Small intestine (tissue), 7 donors: ENCODE measurements around the gene MGP. TPM values are rescaled to one million over a fixed set of nuclear protein-coding genes. Genes with fewer than 3 reads are reported as not detected.
A peak's percentile ranks its signal among the peaks of the same experiment; 100 is the strongest.

Experiments
- DNase-seq, 2 donors: peaks; one replicate each; pipeline versions ENCODE4 v3.0.0 to v3.0.0-alpha.2; 2013
- FAIRE-seq: peaks from 2 replicates; lab custom pipeline; 2012; peaks lifted over from hg19 to GRCh38; lab: Jason Lieb, UNC
- H3K27ac ChIP-seq, 3 donors: one replicate each; pipeline ENCODE4 v1.5.1; 2013; ENCODE audit warnings: low read length in 2 of 3, mild to moderate bottlenecking in 2 of 3, control low read depth in 1 of 3, inconsistent platforms in 1 of 3, low read depth in 1 of 3, moderate library complexity in 1 of 3
- H3K27me3 ChIP-seq, 3 donors: one replicate each; pipeline ENCODE4 v1.6.1; 2013; ENCODE audit warnings: low read length in 3 of 3, inconsistent platforms in 1 of 3; ENCODE audit not compliant: control insufficient read depth in 3 of 3, insufficient read depth in 3 of 3
- H3K36me3 ChIP-seq, 3 donors: one replicate each; pipeline ENCODE4 v1.6.1; 2013; ENCODE audit warnings: low read length in 3 of 3, inconsistent platforms in 1 of 3, low read depth in 1 of 3, mild to moderate bottlenecking in 1 of 3, moderate library complexity in 1 of 3; ENCODE audit not compliant: control insufficient read depth in 3 of 3, insufficient read depth in 2 of 3
- H3K4me1 ChIP-seq, 3 donors: one replicate each; pipeline ENCODE4 v1.6.1; 2013; ENCODE audit warnings: low read length in 2 of 3, inconsistent platforms in 1 of 3, low read depth in 1 of 3, mild to moderate bottlenecking in 1 of 3, moderate library complexity in 1 of 3; ENCODE audit not compliant: control insufficient read depth in 3 of 3, insufficient read depth in 2 of 3
- H3K4me3 ChIP-seq, 3 donors: one replicate each; pipeline ENCODE4 v1.5.1; 2013; ENCODE audit warnings: low read length in 3 of 3, control low read depth in 1 of 3, inconsistent platforms in 1 of 3, low read depth in 1 of 3, mild to moderate bottlenecking in 1 of 3, moderate library complexity in 1 of 3
- H3K9me3 ChIP-seq, 2 donors: one replicate each; pipeline ENCODE4 v1.6.1; 2013; ENCODE audit warnings: low read depth in 1 of 2, low read length in 1 of 2; ENCODE audit not compliant: control insufficient read depth in 2 of 2, insufficient read depth in 1 of 2
- WGBS, 3 donors: extraction: QIAGEN DNeasy Blood & Tissue Kit; methylation state at CpG; one replicate each; pipeline ENCODE4 v1.1.7; 2013; 5-methylcytosine and 5-hydroxymethylcytosine counted together
- polyA plus RNA-seq, 4 donors: library from polyadenylated mRNA; stranded (reverse) in 3 of 4; unstranded in 1 of 4; fragments of 200-250 nt in 3 of 4; fragments of 120-200 nt in 1 of 4; gene quantifications; one replicate each; pipeline versions ENCODE4 v1.2.1 to v1.2.3, GENCODE V29; 2013
- donor health status: healthy with polysubstance abuse.
- donor health status: control.
- donor health status: control.
- donor health status: Bipolar disorder and iron deficiency.
- donor health status: healthy.

The MGP gene
- polyA plus RNA-seq, 4 donors: 10.6 to 268 (median 15.5) TPM

- Histone ChIP-seq H3K9me3 (no peaks in the 10 kb centered on the region), H3K27ac (no peak overlapping the region), H3K4me1 (no peaks in the 10 kb centered on the region), H3K4me3 (no peak overlapping the region), H3K36me3 (no peaks in the 10 kb centered on the region), H3K27me3 (no peaks in the 10 kb centered on the region)
- DNase-seq (no peak), FAIRE-seq (no peak)
- 70 to 75% (median 74%) methylated on average over 2 of the region's 2 CpGs for WGBS, 3 donors
These were observed 36.0 kb downstream of the MGP start for GRCh38 chr12:14849661-14850060.

- no peaks in the 10 kb centered on the region for H3K27me3 ChIP-seq
- no peak overlapping the region for H3K27ac ChIP-seq
- DNase-seq: no peak
- no peak overlapping the region for H3K4me3 ChIP-seq
- no peaks in the 10 kb centered on the region for H3K9me3 ChIP-seq
- WGBS, 3 donors: 50 to 66% (median 54%) methylated on average over 4 of the region's 4 CpGs
- FAIRE-seq: no peak
- H3K4me1 ChIP-seq: peaks cover 0 to 11% (median 4%) of the 10 kb centered on the region in 3 donors
- H3K36me3 ChIP-seq: no peaks in the 10 kb centered on the region
These were observed 38.6 kb downstream of the MGP start for GRCh38 chr12:14846876-14847580.

- Histone ChIP-seq H3K4me1 (peaks cover 0 to 18% (median 9%) of the 10 kb centered on the region in 3 donors), H3K27me3 (no peaks in the 10 kb centered on the region), H3K9me3 (no peaks in the 10 kb centered on the region), H3K27ac (no peak overlapping the region), H3K4me3 (no peak overlapping the region), H3K36me3 (no peaks in the 10 kb centered on the region)
- FAIRE-seq (no peak), DNase-seq (no peak)
- 37 to 42% (median 41%) methylated on average over 3 of the region's 3 CpGs for WGBS, 3 donors
These were observed 39.5 kb downstream of the MGP start for GRCh38 chr12:14846042-14846587.

- 10 to 15% (median 12%) methylated on average over 3 of the region's 3 CpGs for WGBS, 3 donors
- no peak overlapping the region for H3K27ac ChIP-seq
- H3K27me3 ChIP-seq: no peaks in the 10 kb centered on the region
- H3K36me3 ChIP-seq: no peaks in the 10 kb centered on the region
- FAIRE-seq (no peak), DNase-seq (peak; percentile 50 to 71)
- no peaks in the 10 kb centered on the region for H3K9me3 ChIP-seq
- H3K4me3 ChIP-seq: no peak overlapping the region
- peaks cover 0 to 23% (median 9%) of the 10 kb centered on the region in 3 donors for H3K4me1 ChIP-seq
These were observed 40.3 kb downstream of the MGP start for GRCh38 chr12:14845350-14845750.

- Histone ChIP-seq H3K9me3 (no peaks in the 10 kb centered on the region), H3K4me3 (no peak overlapping the region), H3K36me3 (no peaks in the 10 kb centered on the region), H3K4me1 (peaks cover 0 to 25% (median 9%) of the 10 kb centered on the region in 3 donors), H3K27ac (no peak overlapping the region), H3K27me3 (no peaks in the 10 kb centered on the region)
- no peak for FAIRE-seq
- DNase-seq: no peak
These were observed 41.3 kb downstream of the MGP start for GRCh38 chr12:14844401-14844800.

- H3K4me3 ChIP-seq: no peak within 1 kb of the TSS
- H3K27ac ChIP-seq: peak within 1 kb of the TSS in 2 of 3 donors; percentile 32 to 45
- peaks cover 0 to 3% of the 10 kb centered on the region in 2 donors for H3K9me3 ChIP-seq
- FAIRE-seq (no peak), DNase-seq (peak in 1 of 2 donors; percentile 52)
- 57 to 71% (median 64%) methylated on average over 10 of the region's 10 CpGs for WGBS, 3 donors
- H3K36me3 ChIP-seq: no peaks in the 10 kb centered on the region
- no peaks in the 10 kb centered on the region for H3K27me3 ChIP-seq
- peaks cover 0 to 25% (median 9%) of the 10 kb centered on the region in 3 donors for H3K4me1 ChIP-seq
These were observed 42.2 kb downstream of the MGP start, which contains the start of gene ART4 for GRCh38 chr12:14843425-14843887. TSS of gene ART4 (minus strand) at chr12:14843526. CDS start at chr12:14843113, 413 bp downstream.

- FAIRE-seq (no peak), DNase-seq (peak in 1 of 2 donors; percentile 39)
- Histone ChIP-seq H3K4me3 (no peak overlapping the region), H3K36me3 (no peaks in the 10 kb centered on the region), H3K27me3 (no peaks in the 10 kb centered on the region), H3K4me1 (peaks cover 0 to 25% (median 9%) of the 10 kb centered on the region in 3 donors), H3K27ac (peak overlapping the region in 1 of 3 donors; percentile 45), H3K9me3 (peaks cover 0 to 3% of the 10 kb centered on the region in 2 donors)
- WGBS, 3 donors: 33 to 57% (median 51%) methylated on average over 3 of the region's 3 CpGs
These were observed 43.3 kb downstream of the MGP start for GRCh38 chr12:14842315-14842714.

- Histone ChIP-seq H3K36me3 (no peaks in the 10 kb centered on the region), H3K4me3 (no peak overlapping the region), H3K27ac (peak overlapping the region in 2 of 3 donors; percentile 45 to 77), H3K27me3 (no peaks in the 10 kb centered on the region), H3K9me3 (peaks cover 0 to 3% of the 10 kb centered on the region in 2 donors), H3K4me1 (peaks cover 0 to 25% (median 9%) of the 10 kb centered on the region in 3 donors)
- whole genome bisulfite sequencing, 3 donors: 55 to 83% (median 76%) methylated on average over 3 of the region's 3 CpGs
- no peak for FAIRE-seq
- peak in 1 of 2 donors; percentile 26 for DNase-seq
These were observed 43.9 kb downstream of the MGP start for GRCh38 chr12:14841761-14842160.
